Fibroblast of lung (primary cell): ENCODE measurements around the gene RNFT2.

ENCODE experiments used
- CTCF ChIP-seq, 2 donors: IDR thresholded peaks in 1 of 2; conservative IDR thresholded peaks in 1 of 2; 1 replicate in 1 of 2; 2 replicates in 1 of 2; pipeline ENCODE4 v1.5.1; 2011 to 2012; ENCODE audit warnings: low read length in 2 of 2, control low read depth in 1 of 2, inconsistent platforms in 1 of 2, low read depth in 1 of 2, mild to moderate bottlenecking in 1 of 2
- EZH2 ChIP-seq: IDR thresholded peaks from 2 replicates; pipeline ENCODE4 v1.5.1; 2012; ENCODE audit warnings: low read length, control low read depth, mild to moderate bottlenecking; ENCODE audit errors: missing control alignments

GRCh38 chr12:116691205-116691604 is 46.9 kb upstream of the RNFT2 start:
- TF ChIP-seq CTCF (conservative IDR thresholded peaks at IDR 0.05 in 1 of 2, IDR thresholded peaks at IDR 0.05 in 1 of 2; ENCODE audit: low read depth in 1 of 2, low read length in 2 of 2) = no peak
- TF ChIP-seq EZH2 = no peak
